Measurements from ENCODE around the gene ZSCAN10. TPM values are rescaled to one million over a fixed set of nuclear protein-coding genes. Genes with fewer than 3 reads are reported as not detected.
A peak's percentile ranks its signal among the peaks of the same experiment; 100 is the strongest.

ZSCAN10 gene
- total RNA-seq, 4 donors from 2014 or later, result not detected

GRCh38 chr16:3137267-3137666 is 38.2 kb upstream of the ZSCAN10 start:
- in situ Hi-C loops (cut with MboI; ENCODE audit: low pct_ligation_motif_present in 1 of 4, low pct_unique_long_range_greater_than_20kb in 1 of 4, low sequenced_read_pairs in 3 of 4), result loop anchor here in 1 of 4 donors (25.0 kb wide), 1 partner anchor 100 kb away; the partner anchor contains the start of genes BICDL2 and MMP25
- H3K9me3 ChIP-seq, result no peaks in the 10 kb centered on the region
- H3K27ac ChIP-seq, result no peak overlapping the region
- intact Hi-C loops (cut with DNase I; ENCODE audit: low total_unique reads), result no loop called here
- TF ChIP-seq POLR2A (IDR thresholded peaks at IDR 0.05) (no peak), POLR2AphosphoS5 (IDR thresholded peaks at IDR 0.05) (no peak)
- peaks cover 0 to 15% (median 2%) of the 10 kb centered on the region in 4 donors for H3K36me3 ChIP-seq
- DNase-seq, result no peak
- peaks cover 9 to 29% (median 19%) of the 10 kb centered on the region in 4 donors for H3K4me1 ChIP-seq
- no peaks in the 10 kb centered on the region for H3K27me3 ChIP-seq
- H3K4me3 ChIP-seq, result no peak overlapping the region
- WGBS, 2 donors (ENCODE audit: low coverage in 1 of 2), result 98% methylated on average over 13 of the region's 13 CpGs; no CpG with 5 or more reads in 1 of the 2 donors

DNA sequence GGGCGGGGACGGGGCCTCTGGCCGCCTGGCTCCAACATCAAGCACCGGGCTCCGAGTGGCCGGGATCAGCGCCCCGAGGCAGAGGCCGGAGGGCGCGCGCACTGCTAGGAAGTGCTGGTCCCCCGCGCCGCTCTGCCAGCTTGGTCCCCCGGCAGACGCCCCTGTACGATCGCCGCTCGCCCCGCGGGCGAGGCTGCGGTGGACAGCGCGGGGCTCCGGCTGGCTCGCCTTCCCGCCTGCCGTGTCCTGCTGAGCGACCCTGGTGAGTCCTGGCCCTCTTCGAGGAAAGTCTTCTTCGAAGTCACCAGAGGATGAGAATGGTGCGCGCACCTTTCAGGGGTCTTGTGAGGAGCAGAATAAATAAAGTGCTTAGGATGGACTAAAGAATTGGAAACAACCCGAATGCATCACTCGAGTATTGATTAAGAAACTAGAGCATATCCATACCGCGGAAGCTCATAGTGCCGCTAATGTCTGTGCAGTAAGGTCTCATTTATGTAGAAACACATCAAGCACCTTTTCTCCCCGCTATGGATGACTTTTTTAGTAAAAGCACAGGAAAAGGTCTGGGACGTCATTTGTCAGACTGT is 36.1 kb upstream of the ZSCAN10 start:
- no peak for TF ChIP-seq POLR2AphosphoS5 (IDR thresholded peaks at IDR 0.05)
- TF ChIP-seq CTCF (IDR thresholded peaks at IDR 0.05), result no peak
- TF ChIP-seq POLR2A (IDR thresholded peaks at IDR 0.05), result no peak
- no peak for TF ChIP-seq EP300 (IDR thresholded peaks at IDR 0.05; ENCODE audit: low read depth)
- Histone ChIP-seq H3K27ac (peak overlapping the region; percentile 96 to 99 (median 99)), H3K27me3 (no peaks in the 10 kb centered on the region), H3K36me3 (no peaks in the 10 kb centered on the region), H3K9me3 (no peaks in the 10 kb centered on the region), H3K4me1 (peaks cover 9 to 32% (median 19%) of the 10 kb centered on the region in 4 donors), H3K4me3 (peak overlapping the region; percentile 76 to 99 (median 92))
- 0 to 1% methylated on average over 7 to 24 of the region's 43 CpGs for WGBS, 2 donors (ENCODE audit: low coverage in 1 of 2)
- in situ Hi-C loops (cut with MboI; ENCODE audit: low pct_ligation_motif_present in 1 of 4, low pct_unique_long_range_greater_than_20kb in 1 of 4, low sequenced_read_pairs in 3 of 4) (loop anchor here in 1 of 4 donors (25.0 kb wide), 1 partner anchor 98 kb away; the partner anchor contains the start of genes BICDL2 and MMP25), intact Hi-C loops (cut with DNase I; ENCODE audit: low total_unique reads) (no loop called here)
- no peak for DNase-seq

- Histone ChIP-seq H3K4me3 (peak within 1 kb of the TSS; percentile 76 to 99 (median 92)), H3K9me3 (no peaks in the 10 kb centered on the region), H3K4me1 (peaks cover 12 to 38% (median 24%) of the 10 kb centered on the region in 4 donors), H3K36me3 (no peaks in the 10 kb centered on the region), H3K27me3 (no peaks in the 10 kb centered on the region), H3K27ac (peak within 1 kb of the TSS; percentile 96 to 99 (median 99))
- TF ChIP-seq POLR2A (IDR thresholded peaks at IDR 0.05) (peak; percentile 95), CTCF (IDR thresholded peaks at IDR 0.05) (peak in 1 of 5 experiments; percentile 12), POLR2AphosphoS5 (IDR thresholded peaks at IDR 0.05) (peak; percentile 96 to 98 (median 97)), EP300 (IDR thresholded peaks at IDR 0.05; ENCODE audit: low read depth) (no peak)
- intact Hi-C loops (cut with DNase I; ENCODE audit: low total_unique reads), result no loop called here
- peak; percentile 97 for DNase-seq
- in situ Hi-C loops (cut with MboI; ENCODE audit: low pct_ligation_motif_present in 1 of 4, low pct_unique_long_range_greater_than_20kb in 1 of 4, low sequenced_read_pairs in 3 of 4), result loop anchor here in 1 of 4 donors (25.0 kb wide), 1 partner anchor 97 kb away; the partner anchor contains the start of genes BICDL2 and MMP25
- 0% methylated on average over 11 to 51 of the region's 63 CpGs for WGBS, 2 donors (ENCODE audit: low coverage in 1 of 2)
Measured at GRCh38 chr16:3134338-3135125, 35.4 kb upstream of the ZSCAN10 start, which contains the start of gene ZNF213. Gene ZNF213 (plus strand): TSS chr16:3135029. CDS start chr16:3137281, 2,252 bp downstream.

- 6 to 7% methylated on average over 7 of the region's 7 CpGs for WGBS, 2 donors (ENCODE audit: low coverage in 1 of 2)
- in situ Hi-C loops (cut with MboI; ENCODE audit: low pct_ligation_motif_present in 1 of 4, low pct_unique_long_range_greater_than_20kb in 1 of 4, low sequenced_read_pairs in 3 of 4) (loop anchor here in 1 of 4 donors (25.0 kb wide), 1 partner anchor 97 kb away; the partner anchor contains the start of genes BICDL2 and MMP25), intact Hi-C loops (cut with DNase I; ENCODE audit: low total_unique reads) (no loop called here)
- no peaks in the 10 kb centered on the region for H3K36me3 ChIP-seq
- peak overlapping the region; percentile 76 to 99 (median 91) for H3K4me3 ChIP-seq
- peaks cover 14 to 45% (median 28%) of the 10 kb centered on the region in 4 donors for H3K4me1 ChIP-seq
- no peaks in the 10 kb centered on the region for H3K27me3 ChIP-seq
- TF ChIP-seq POLR2AphosphoS5 (IDR thresholded peaks at IDR 0.05) (no peak), POLR2A (IDR thresholded peaks at IDR 0.05) (no peak), EP300 (IDR thresholded peaks at IDR 0.05; ENCODE audit: low read depth) (no peak), CTCF (IDR thresholded peaks at IDR 0.05) (no peak)
- peak overlapping the region; percentile 96 to 99 (median 99) for H3K27ac ChIP-seq
- no peaks in the 10 kb centered on the region for H3K9me3 ChIP-seq
- no peak for DNase-seq
Measured at GRCh38 chr16:3133844-3134243, 34.8 kb upstream of the ZSCAN10 start.
